Measurements from ENCODE around the gene KCNQ1. TPM values are rescaled to one million over a fixed set of nuclear protein-coding genes. Genes with fewer than 3 reads are reported as not detected.

Gene KCNQ1
- total RNA-seq, 1 experiment from 2014 or later: 2.3 TPM

- no peak overlapping the region for H3K18ac ChIP-seq (ENCODE audit: insufficient read length, low read depth, low read length)
- H2AK5ac ChIP-seq (ENCODE audit: insufficient read length, low read length): no peak overlapping the region
- no peak overlapping the region for H4K5ac ChIP-seq (ENCODE audit: insufficient read length, low read depth, low read length)
- H3T11ph ChIP-seq (ENCODE audit: low read length): no peak overlapping the region
- no peak overlapping the region for H3K14ac ChIP-seq (ENCODE audit: insufficient read depth, low read length)
- no peaks in the 10 kb centered on the region for H3K9me3 ChIP-seq (ENCODE audit: control insufficient read depth, low read depth, low read length)
- H3K23me2 ChIP-seq (ENCODE audit: insufficient read length, low read depth, low read length, poor library complexity, severe bottlenecking): no peaks in the 10 kb centered on the region
- H3K27ac ChIP-seq (ENCODE audit: insufficient read length, low read depth, low read length): no peak overlapping the region
- H3K4me1 Mint-ChIP-seq: peaks cover 24 to 26% of the 10 kb centered on the region in 2 experiments
- no peak for DNase-seq
- H2BK120ac ChIP-seq (ENCODE audit: low read depth, low read length, poor library complexity, severe bottlenecking): no peak overlapping the region
- peaks cover 56% of the 10 kb centered on the region for H3K27me3 Mint-ChIP-seq (ENCODE audit: low read depth)
- H3K4ac ChIP-seq (ENCODE audit: low read depth, low read length): no peak overlapping the region
- no peak overlapping the region for H4K8ac ChIP-seq (replicated peaks; ENCODE audit: insufficient read length, low read depth, low read length)
- H3K27ac Mint-ChIP-seq: no peak overlapping the region
- H3K4me1 ChIP-seq (ENCODE audit: insufficient read depth, low read length): no peaks in the 10 kb centered on the region
- no peak overlapping the region for H3K4me2 ChIP-seq (ENCODE audit: insufficient read depth, insufficient read length, low read length)
- H3K27me3 ChIP-seq (ENCODE audit: insufficient read depth, low read length): no peaks in the 10 kb centered on the region; the same call in 1 of the 2 replicates
- no peaks in the 10 kb centered on the region; a peak in 1 of 7 replicates for H3K36me3 Mint-ChIP-seq (ENCODE audit: insufficient read depth in 1 of 3, low read depth in 3 of 3)
- H2BK12ac ChIP-seq (ENCODE audit: insufficient read length, low read depth, low read length): no peak overlapping the region
- H2BK20ac ChIP-seq (ENCODE audit: low read depth, low read length, poor library complexity, severe bottlenecking): no peak overlapping the region
- no CpG with 5 or more reads among the region's 16 CpGs for WGBS (ENCODE audit: extremely low coverage, insufficient read length, low lambda C conversion rate)
- H3K56ac ChIP-seq (ENCODE audit: insufficient read length, low read depth, low read length): no peak overlapping the region
- H3K9me3 Mint-ChIP-seq: no peaks in the 10 kb centered on the region
- H3K79me2 ChIP-seq (ENCODE audit: insufficient read depth, low read length): no peaks in the 10 kb centered on the region
- no peaks in the 10 kb centered on the region for H4K20me1 ChIP-seq (ENCODE audit: control insufficient read depth, insufficient read depth, insufficient read length)
- H4K91ac ChIP-seq (ENCODE audit: insufficient read length, low read depth, low read length): no peak overlapping the region
- no peak overlapping the region for H2BK5ac ChIP-seq (ENCODE audit: insufficient read length, low read length)
- H3K23ac ChIP-seq (ENCODE audit: insufficient read length, low read depth, low read length): no peak overlapping the region
- no peak overlapping the region for H3K4me3 Mint-ChIP-seq
- TF ChIP-seq CTCF (conservative IDR thresholded peaks at IDR 0.05): no peak
- H2BK15ac ChIP-seq (ENCODE audit: low read depth, low read length): no peak overlapping the region
- no peak overlapping the region for H2AFZ ChIP-seq (ENCODE audit: low read length)
- no peaks in the 10 kb centered on the region for H3K79me1 ChIP-seq (ENCODE audit: insufficient read depth, low read depth, low read length, poor library complexity, severe bottlenecking)
- no peak overlapping the region for H3K9ac ChIP-seq (ENCODE audit: extremely low read depth, insufficient read length, low read length)
Measured at GRCh38 chr11:2889362-2890273, 444.8 kb downstream of the KCNQ1 start.

All from H9 (cell line).